Melanocyte of skin (primary cell): ENCODE results near the gene COL6A3. TPM values are rescaled to one million over a fixed set of nuclear protein-coding genes. Genes with fewer than 3 reads are reported as not detected.

Source experiments
- total RNA-seq, 2 donors: library from RNA; depleted of rRNA; stranded (reverse); fragments of >200 nt; gene quantifications; 2 replicates each; pipeline ENCODE4 v1.2.3, GENCODE V29; 2012

The COL6A3 gene
- total RNA-seq = 1 to 10 TPM in 1 of 2 donors, under 1 TPM in 1; 0.69 to 3.3 TPM

GRCh38 chr2:237413777-237414661, at the start of gene COL6A3:
TSS of gene COL6A3 (minus strand) at chr2:237414164. CDS start at chr2:237396817, 17,347 bp downstream.

Other genes starting within 250 kb of the COL6A3 start
- gene MLPH, start 73.1 kb upstream of the COL6A3 start, total RNA-seq = 100 to 1,000 TPM; 182 to 196 TPM
- not detected for gene PRLH, start 152.4 kb upstream of the COL6A3 start, total RNA-seq
- 10 to 100 TPM; 17.2 to 61.3 TPM for gene RAB17, start 176.6 kb upstream of the COL6A3 start, total RNA-seq
- gene LRRFIP1, start 213.4 kb upstream of the COL6A3 start, total RNA-seq = 10 to 100 TPM; 38.2 to 61.3 TPM